NCI-H510A (cell line): ENCODE data around the gene ADARB2.
"Not testable (repeated sequence)": the region's sequence is repeated elsewhere in the genome, so short reads cannot be mapped to it uniquely, and the experiment has no call there.

Source experiments
- DNase-seq: peaks from one replicate; lab custom pipeline; 2025; lab: John Stamatoyannopoulos, UW

The ADARB2 gene

DNA sequence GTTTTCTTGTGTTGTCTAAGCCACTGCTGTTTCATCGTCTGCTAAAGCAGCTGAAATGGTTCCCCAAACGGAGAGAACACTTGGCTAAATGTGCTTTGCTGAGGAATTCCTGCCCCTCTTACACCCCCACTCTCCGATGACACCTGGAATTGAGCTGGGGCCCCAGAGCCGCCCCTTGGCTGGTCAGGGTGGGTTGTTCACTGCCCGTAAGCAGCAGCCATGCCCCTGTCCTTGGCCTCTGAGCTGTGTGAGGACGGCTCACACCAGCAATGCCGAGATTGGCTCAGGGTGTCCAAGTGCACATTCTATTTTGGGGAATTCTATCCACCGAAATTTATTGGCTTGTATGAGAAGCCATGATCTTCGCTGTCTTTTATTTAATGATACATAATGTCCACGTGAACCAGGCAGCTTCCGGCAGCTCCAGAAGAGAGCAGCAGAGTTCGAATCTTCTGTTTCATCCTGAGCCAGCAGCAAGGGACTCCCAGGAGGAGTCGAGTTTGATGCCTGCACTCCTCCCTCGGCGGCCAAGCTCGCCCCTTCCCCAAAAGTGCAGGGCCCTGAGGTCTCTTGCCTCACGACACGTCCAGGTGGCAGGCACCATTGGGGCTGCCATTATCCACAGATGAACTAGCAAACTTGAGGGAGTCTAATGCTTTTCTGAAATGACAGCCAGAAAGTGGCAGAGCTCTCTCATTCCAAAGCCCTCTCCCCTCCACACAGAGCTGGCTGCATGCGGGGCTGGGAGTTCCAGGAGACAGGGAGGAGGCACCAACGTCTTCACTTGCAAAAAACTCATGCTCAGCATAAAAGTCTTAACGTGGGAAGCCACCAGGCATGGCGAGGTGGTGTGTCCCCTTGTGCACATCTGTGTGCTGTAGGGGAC, 567.1 kb downstream of the ADARB2 start:
- no peak for DNase-seq

GRCh38 chr10:1169186-1169885, 568.0 kb downstream of the ADARB2 start:
- no peak for DNase-seq

GRCh38 chr10:1168763-1169162, 568.6 kb downstream of the ADARB2 start:
- no peak for DNase-seq

DNA sequence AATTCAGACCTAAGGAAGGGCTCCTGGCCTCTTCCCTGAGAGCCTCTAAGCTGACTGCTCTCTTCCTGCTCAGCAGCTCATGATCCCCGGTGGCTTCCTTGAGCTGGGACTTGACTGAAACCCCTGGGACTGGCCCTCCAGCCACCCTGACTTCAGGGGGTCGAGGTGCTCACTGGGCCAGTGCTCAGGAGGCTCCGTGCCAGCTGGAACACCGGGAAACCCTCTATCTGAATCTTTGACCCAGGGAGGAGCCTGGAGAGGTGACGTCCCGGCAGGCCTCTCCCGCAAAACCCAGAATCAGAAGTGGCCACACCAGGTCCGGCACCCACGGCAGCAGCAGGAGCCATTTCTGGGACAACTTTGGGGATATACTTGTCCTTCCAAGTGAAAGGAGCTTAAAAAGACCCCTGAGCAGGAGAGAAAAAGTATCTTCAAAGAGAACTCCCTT, 570.5 kb downstream of the ADARB2 start:
- DNase-seq, result no peak

GRCh38 chr10:1166101-1166827, 571.1 kb downstream of the ADARB2 start:
- DNase-seq, result no peak

DNA sequence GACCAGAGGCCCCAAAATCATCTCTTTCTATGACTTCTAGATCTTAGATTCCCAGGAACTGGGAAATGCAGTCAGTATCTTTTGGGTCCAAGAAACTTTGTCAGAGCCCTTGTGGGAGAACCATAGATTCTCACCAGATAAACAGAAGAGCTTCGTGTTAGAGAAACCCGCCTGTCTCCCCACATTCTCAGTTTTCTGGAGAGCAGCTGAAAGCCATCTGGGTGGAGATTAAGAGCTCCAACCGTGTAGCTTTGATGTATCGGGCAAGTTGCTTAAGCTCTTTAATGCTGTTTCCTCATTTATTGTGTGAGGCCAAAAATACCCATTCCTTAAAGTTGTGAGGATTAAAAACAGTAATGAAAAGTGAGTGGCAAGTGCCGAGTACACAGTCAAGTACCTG, 573.5 kb downstream of the ADARB2 start:
- no peak for DNase-seq

- DNase-seq, result no peak
Observed at GRCh38 chr10:1163204-1163660, 574.1 kb downstream of the ADARB2 start.

GRCh38 chr10:1162481-1163203, 574.7 kb downstream of the ADARB2 start:
- no peak for DNase-seq

DNA sequence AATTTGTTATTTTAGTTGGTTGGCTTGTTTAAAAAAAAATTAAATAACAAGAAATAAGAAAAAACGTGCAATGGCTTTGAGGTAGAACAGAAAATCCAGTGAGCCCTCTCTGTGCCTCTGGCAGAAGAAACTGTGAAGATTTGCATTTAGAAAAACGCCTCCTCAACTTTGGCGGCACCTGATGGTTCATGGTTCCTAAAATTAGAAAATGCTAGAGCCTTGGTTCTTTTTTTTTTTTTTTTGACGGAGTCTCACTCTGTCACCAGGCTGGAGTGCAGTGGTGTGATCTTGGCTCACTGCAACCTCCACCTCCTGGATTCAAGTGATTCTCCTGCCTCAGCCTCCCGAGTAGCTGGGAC, 576.0 kb downstream of the ADARB2 start:
- not testable (repeated sequence) for DNase-seq

GRCh38 chr10:1160561-1161314, 576.6 kb downstream of the ADARB2 start:
- DNase-seq, result no peak

- DNase-seq, result no peak
Observed at GRCh38 chr10:1159131-1160061, 577.9 kb downstream of the ADARB2 start.

- not testable (repeated sequence) for DNase-seq
Observed at GRCh38 chr10:1158536-1158935, 578.8 kb downstream of the ADARB2 start.

DNA sequence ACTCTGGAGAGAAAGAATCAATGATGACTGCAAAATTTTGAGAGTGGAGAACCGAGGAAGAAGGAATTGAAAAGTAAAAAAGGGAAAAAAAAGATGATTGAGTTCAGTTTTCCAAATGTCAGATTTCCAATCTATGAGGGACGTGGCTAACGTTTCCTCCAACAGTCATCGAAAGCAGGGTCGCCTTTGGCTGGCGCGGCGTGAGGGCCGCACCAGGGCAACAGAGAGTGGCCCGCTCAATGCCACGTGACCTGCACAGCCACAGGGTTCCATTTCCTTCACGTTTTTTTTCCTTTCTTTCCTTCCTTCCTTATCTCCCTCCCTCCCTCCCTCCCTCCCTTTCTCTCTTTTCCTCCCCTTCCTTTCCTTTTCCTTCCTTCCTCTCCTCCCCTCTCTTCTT, 579.3 kb downstream of the ADARB2 start:
- DNase-seq, result no peak

DNA sequence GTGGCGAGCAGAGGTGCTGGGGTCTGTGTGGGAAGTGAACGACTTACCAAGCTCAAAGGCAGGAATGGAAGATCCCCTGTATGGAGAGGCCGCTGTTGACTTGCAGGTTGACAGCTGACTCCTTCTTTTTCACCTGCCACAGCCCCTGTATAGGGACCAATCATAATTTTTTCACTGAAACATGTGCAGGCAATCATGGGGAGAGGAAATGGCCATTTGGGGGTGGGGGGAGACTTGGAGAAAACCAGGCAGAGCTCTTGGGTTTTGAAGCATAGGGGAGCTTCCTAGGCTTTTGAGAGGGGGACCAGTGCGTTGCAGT, 579.8 kb downstream of the ADARB2 start:
- DNase-seq, result no peak

DNA sequence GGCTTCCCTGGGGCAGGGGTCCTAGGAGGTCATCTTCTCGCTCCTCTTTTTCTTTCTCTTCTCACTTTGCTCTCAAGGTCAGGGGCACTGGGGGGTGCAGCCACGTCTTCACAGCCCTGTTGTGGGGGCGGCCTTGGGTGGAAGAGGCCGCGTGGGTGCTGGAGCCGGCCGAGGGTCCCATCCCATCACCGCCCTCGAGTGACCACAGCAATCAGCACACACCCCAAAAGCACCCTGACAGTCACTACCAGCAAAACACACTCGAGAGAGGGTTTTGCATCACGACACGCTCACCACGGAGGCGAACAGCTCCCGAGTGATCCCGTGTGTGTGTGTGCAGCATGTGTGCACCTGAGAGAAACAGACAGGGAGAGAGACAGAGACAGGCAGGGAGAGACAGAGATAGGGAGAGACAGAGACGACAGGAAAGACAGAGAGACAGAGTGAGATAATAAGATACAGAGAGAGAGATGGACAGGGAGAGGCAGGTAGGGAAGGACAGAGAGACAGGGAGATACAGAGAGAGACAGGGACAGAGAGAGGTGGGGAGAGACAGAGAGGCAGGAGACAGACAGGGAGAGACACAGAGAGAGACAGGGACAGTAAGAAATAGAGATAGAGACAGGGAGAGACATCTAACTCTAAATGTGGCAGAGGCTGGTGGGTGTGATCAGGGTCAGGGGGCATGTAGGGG, 580.3 kb downstream of the ADARB2 start:
- no peak for DNase-seq

- no peak for DNase-seq
Observed at GRCh38 chr10:1156616-1156886, 580.8 kb downstream of the ADARB2 start.

GRCh38 chr10:1155791-1156615, 581.3 kb downstream of the ADARB2 start:
- DNase-seq, result no peak

- no peak for DNase-seq
Observed at GRCh38 chr10:1154531-1155295, 582.6 kb downstream of the ADARB2 start.
